ENCODE measurements around the gene MYO1A.

The MYO1A gene

DNA sequence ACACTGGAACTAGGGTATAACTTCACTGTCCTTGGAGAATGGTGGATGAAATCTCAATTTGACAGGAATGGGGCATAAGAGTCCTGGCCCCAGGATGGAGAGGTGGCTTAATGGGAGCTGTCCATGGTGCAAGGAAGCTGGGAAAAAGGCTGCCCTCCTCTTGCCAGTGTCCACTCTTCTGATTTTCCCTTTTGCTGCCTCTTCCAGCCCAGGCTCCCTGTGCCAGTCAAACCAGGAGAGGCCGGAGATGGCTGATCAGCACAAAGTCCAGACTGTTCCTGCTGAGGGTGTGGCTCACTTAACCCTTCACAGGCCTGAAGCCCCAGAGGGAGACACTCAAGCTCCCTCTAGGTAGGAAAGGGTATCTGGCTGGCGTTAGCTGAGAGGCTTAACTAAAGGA lies at the start of gene MYO1A:
Gene MYO1A, minus strand, starts transcription at position 240 of the 400 bp plus-strand sequence. CDS start 1,806 bp downstream, outside the sequence.
- DNase-seq = no peak

DNA sequence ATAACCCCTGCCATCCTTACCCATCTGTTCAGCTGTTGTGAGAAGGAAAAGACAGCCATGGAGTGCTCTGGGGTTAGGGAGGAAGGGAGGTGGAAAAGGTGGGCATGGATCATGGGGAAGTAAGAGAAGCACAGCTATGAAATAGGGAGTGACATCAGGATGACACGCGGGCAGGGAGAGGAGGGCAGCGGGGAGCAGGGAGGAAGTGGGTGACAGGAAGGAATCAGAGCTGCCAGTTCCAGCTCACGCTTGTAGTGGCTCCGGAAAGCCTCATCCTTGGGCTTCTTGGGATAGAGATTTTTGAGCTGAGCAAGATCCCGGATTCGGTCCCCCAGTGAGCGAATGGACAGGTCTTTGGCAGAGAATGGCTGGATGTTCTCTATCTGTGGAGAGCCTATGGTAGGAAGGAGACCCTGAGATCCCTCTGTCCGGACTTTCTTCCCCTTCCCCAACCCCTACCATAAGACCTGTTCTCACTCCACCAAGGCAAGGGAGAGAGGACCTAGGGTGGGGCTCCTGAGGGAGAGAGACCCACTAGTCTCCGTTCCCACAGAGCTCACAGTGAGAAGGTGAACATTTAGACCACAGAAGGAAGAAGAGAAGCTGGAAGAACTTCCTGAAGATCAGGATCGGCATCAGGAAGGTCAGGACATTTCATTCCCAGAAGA lies 49.3 kb upstream of the MYO1A start:
- no peak for DNase-seq

DNA sequence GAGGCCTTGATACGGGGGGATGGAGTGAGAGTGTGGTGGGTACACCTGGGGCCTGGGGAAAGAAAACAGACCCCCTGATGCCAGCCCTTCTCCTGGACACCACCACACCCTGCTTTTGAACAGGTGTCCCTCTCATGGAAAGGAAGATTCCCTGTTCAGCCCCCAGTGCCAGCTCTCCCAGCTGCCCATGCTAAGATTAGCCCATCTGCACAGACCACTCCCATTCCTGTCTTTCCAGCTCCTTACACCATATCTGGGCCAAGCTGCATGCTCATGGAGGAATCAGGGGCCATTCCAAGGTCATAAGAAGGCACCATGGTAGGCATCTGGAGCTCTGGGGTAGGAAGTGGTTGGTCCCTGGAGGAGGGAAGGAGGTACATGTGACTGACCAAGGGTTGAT lies 48.6 kb upstream of the MYO1A start:
- DNase-seq = no peak

GRCh38 chr12:57097554-57097835 lies 47.6 kb upstream of the MYO1A start:
- DNase-seq = no peak

- DNase-seq = no peak
Measured at GRCh38 chr12:57096748-57097553, 47.0 kb upstream of the MYO1A start.

GRCh38 chr12:57096099-57096572 lies 46.2 kb upstream of the MYO1A start:
- no peak for DNase-seq

GRCh38 chr12:57095440-57095839 lies 45.5 kb upstream of the MYO1A start:
- no peak for DNase-seq

GRCh38 chr12:57094208-57095160 lies 44.6 kb upstream of the MYO1A start:
- DNase-seq = no peak

DNA sequence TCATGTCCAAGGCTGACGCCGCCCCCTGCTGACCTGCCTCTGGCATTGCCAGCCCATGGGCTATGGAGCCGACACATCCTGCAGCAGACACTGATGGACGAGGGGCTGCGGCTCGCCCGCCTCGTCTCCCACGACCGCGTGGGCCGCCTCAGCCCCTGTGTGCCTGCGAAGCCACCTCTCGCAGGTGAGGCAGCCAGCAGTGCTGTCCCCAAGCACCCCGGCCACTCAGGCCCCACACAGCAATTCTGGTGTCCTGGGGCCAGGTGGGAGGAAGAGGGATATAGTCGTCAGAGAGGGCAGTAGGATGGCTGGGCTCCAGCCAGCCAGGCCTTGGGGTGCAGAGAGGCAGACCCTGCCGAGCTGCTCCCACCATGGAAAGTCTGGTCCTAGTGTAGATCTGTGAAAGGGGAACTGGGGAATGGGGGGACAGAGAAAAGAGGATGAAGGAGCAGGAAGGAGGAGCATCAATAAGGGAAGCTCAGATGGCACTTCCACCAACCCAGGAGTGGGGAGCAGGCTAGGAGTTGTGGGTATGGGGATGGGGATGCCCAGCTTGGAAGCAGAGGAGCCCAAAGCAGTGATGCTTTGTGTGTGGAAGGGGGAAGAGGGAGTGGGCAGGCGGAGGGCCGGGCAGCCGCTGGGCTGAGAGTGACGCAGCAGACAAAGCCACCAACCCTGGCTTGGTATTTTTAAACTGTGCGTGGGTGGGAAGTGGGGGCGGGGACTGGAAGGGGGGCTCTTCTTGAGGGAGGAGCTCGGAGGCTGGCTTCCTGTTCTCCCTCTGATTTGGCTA lies 43.7 kb upstream of the MYO1A start:
- no peak for DNase-seq

DNA sequence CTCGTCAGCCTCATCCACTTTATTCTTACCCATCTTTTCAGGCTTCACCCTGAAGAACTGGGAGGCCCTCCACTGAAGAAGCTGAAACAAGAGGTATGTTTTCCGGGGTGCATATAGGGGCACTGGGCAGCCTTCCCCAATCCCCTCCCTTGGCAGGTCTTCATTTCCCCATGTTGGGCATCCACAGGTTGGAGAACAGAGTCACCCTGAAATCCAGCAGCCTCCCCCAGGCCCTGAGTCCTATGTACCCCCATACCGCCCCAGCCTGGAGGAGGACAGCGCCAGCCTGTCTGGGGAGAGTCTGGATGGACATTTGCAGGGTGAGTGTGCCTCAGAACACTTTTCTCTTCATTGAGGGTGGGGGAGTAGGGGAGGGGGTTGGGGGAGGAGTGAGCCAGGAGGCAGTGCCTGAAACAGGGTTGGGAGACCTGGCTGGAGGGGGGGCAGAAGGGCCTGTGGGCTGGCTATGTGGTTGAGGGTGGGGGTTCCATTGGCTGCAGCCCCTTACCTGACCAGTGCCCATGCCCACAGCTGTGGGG lies 43.0 kb upstream of the MYO1A start:
- no peak for DNase-seq

DNA sequence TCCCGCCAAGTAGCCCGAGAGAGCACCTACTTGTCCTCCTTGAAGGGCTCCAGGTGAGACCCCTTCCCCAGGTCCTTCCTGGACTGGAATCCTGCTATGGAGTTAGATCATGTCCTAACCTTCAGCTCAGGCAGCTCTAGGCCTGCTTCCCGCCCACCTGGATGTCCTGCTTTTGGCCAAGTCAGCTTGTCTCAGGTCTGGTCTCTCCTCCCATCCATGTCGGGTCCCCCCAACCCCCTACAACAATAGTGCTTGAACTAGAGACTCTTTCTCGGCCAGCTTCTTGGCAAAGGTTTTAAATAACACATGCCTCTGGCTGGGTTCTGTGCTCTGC lies 42.6 kb upstream of the MYO1A start:
- DNase-seq = no peak

GRCh38 chr12:57091638-57092528 lies 42.0 kb upstream of the MYO1A start:
- DNase-seq = no peak

GRCh38 chr12:57090924-57091637 lies 41.2 kb upstream of the MYO1A start:
- DNase-seq = peak; percentile 61

- no peak for DNase-seq
Measured at GRCh38 chr12:57090490-57090889, 40.6 kb upstream of the MYO1A start.

GRCh38 chr12:57089271-57090245 lies 39.6 kb upstream of the MYO1A start:
- peak; percentile 28 for DNase-seq

- peak; percentile 87 for DNase-seq
Measured at GRCh38 chr12:57088354-57089270, 38.7 kb upstream of the MYO1A start, which contains the start of gene NAB2. NAB2 (plus strand) TSS chr12:57089114; CDS start chr12:57089272, 158 bp downstream.

DNA sequence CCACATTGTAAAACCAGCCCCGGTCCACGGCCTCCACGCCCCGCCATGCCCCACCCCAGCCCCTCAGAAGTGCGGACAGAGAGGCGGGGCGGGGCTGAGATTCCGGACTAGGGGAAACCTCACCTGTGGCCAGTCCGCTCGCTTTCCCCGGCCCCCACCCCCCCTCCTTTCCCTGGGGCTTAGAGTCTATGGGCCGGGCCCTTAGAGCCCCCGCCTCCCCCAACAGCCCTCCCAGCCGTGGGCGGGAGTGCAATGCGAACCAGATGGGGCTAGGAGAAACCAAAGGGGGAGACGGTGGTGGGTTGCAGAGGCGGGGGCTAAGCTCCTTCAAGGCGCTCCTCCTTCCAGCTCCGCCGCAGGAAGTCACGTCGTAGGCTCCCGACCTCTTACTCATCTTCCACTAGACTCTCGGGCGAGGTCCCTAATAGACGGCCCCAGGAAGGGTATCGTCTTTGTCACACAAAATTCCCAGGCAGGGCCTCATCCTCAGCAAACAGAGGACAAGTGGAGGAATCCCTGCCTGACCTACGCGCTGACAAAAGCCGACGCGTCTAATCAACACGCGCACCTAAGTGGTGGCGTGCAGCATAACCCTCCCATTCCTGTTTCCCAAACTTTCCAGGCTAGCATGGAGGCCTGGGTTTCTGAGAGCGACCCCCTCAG lies 37.9 kb upstream of the MYO1A start:
- peak; percentile 36 for DNase-seq
